Articular chondrocyte of knee joint (primary cell): ENCODE measurements around the gene GATD1. TPM values are rescaled to one million over a fixed set of nuclear protein-coding genes. Genes with fewer than 3 reads are reported as not detected.

Experiments used
- small RNA-seq: library from RNA; depleted of rRNA; stranded (forward); fragments of <200 nt; gene quantifications from one replicate; pipeline ENCODE3, GENCODE V24; 2012
- total RNA-seq: library from RNA; depleted of rRNA; stranded (reverse); fragments of >200 nt; gene quantifications from 2 replicates; pipeline ENCODE4 v1.2.3, GENCODE V29; 2012

Gene GATD1, protein sequence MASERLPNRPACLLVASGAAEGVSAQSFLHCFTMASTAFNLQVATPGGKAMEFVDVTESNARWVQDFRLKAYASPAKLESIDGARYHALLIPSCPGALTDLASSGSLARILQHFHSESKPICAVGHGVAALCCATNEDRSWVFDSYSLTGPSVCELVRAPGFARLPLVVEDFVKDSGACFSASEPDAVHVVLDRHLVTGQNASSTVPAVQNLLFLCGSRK
- total RNA-seq = 21.0 and 26.9 TPM in 2 replicates

DNA sequence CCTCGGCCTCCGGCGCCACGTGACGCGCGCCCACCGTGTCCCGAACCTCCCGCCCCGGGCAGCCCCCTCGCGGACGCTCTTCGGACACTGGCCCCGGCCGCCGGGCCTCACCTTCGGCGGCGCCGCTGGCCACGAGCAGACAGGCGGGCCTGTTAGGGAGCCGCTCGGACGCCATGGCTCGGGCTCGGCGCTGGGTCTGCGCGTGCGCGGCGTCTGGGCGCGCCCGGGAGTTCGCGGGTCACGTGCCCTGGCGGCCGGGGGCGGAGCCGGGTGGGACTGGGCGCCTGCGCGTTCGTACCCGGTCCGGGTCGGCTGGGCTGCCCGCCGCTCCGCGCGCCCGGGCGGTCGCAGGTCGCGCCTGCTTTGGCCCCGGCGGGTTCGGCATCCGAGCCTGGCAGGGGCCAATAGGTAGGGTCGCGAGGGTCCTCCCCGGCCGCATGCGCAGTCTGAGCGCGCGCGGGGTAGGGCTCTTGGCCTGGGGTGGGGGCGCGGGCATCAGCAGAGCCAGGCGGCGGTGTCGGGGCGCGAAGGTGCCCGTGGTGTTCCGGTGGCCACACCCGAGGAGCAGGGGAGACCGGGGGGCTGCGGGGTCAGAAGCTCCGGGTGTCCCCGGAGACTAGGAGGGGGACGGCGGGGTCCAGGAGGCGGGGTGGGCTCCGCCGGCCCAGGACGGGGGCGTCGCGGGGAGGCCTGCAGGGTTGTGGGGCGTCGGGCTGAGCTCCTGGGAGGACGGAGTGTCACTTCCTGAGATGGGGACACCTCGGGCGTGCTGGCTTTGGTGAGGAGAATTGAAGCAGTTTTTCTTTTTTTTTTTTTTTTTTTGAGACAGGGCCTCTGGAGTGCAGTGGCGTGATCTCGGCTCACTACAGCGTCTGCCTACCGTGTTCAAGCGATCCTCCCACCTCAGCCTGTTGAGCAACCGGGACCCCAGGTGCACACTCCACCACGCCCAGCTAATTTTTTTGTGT, at the start of gene GATD1:
TSS of gene GATD1 (minus strand) at position 200 of the 968 bp plus-strand sequence. CDS start at position 175, 25 bp downstream.

DNA sequence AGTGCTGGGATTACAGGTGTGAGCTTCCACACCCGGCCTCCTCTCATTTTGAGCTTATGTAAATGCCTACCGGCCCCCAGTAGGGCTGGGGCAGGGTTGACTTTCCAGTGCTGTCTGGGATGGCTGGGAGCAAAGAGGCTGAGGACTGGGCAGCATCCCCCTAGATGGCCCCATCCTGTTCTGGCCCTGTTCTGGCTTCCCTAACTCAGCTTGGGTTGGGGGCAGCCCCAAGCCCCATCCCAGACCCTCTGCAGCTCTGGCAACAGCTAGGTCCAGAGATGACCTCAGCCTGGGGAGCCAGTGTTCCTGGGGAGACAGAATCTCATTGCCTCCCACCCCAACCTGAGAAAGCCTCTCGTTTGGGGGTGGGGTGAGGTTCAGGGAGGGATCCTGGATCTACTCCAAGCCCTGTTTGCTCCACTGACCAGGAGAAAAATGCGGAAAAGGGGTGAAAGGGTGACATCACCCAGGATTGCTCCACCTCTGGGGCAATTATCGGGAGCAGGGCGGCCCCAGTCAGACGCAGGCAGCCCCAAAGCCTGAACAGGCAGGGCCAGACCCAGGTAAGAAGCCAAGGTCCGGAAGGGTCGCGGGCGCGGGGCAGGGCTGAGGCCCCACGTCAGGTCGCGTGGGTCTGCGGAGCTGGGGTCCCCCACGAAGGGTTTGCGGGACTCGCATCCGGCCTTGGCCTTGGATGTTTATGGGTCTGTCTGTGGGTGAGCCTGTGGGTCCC, 41.3 kb upstream of the GATD1 start, which contains the start of gene PNPLA2:
TSS of gene PNPLA2 (plus strand) at position 519 of the 733 bp plus-strand sequence. CDS start 805 bp downstream, outside the sequence.

DNA sequence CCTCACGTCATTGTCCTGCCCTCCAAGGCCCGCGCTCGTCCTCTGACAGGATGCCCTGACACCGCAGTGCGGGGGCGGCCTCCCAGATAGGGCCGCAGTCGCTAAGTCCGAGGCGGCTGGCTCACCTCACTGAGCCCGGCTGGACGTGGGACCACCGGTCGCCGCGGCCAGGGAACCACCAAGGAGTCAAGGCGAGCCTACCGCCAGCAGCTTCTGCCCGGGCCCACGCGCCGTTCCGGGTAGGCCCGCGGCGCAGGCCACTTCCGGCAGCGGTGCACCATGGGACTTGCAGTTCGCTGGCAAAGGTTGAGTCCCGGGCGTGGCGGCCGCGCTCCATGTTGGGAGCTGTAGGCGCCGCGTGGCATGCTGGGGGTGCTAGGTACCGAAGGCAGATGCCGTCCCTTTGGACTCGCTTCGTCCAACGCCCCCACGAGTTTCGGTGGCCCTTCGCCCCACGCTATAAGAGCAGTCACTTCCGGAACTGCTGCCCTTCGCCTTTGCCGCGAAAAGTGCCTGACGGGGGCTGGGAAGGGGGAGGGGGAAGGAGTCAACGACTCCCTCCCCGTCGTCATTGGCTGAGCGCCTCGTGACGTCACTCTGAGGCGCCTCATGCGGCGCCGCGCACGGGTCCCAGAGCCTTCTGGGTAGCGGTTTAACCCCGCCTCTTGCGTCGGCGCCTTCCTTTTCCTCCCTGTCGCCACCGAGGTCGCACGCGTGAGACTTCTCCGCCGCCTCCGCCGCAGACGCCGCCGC, 32.2 kb upstream of the GATD1 start, which contains the start of gene RPLP2:
TSS of gene RPLP2 (plus strand) at position 681 of the 753 bp plus-strand sequence. CDS start 268 bp downstream, outside the sequence.

DNA sequence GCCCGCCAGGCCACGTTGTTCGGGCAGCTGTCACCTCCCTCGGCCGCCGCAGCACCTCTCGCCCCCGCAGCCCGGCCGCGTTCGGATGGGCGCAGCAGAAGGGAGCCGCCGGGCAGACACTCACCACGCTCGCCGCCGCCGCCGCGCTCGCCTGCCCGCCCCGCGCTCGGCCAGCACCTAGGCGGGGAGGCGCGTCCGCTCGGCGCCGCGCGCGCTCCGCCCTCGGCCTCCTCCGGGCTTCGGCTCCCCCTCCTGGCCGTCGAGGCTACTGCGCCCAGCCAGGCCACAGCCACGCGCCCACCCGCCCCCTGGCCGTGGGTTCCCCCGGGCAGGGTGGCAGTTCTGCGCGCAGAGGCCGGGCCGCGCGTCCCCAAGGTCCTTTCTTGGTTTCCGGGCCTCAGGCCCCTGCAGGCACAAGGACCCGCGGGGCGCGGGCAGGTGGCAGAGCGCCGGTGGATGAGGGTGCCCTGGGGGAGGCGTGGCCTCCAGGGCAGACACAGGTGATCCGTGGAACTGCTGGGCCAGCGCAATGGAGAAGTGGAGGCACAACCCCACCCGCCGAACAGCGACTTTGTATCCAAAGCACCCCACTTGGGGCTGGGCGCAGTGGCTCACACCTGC, 20.9 kb upstream of the GATD1 start, which contains the start of gene SLC25A22:
TSS of gene SLC25A22 (minus strand) at position 189 of the 621 bp plus-strand sequence. CDS start 3,275 bp downstream, outside the sequence.

DNA sequence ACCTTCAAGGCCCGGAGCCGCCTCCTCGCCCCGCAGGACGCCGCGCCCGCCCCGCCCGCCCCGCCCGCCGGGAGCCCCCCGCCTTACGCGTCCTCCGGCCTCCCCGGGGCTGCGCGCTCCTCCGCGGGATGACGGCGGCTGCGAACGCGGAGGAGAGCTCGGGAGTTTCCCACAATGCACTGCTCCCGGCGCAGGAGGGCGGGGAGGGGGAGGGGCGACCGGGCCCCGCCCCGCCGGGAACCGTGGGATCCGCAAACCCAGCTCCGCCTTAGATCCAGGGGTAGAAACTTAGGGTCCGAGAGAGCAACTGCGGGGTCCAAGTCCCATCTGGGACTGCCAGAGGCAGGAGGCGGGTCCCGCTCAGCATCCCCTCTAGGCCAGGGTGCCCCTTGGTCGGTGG, 12.7 kb upstream of the GATD1 start, which contains the start of gene CEND1:
TSS of gene CEND1 (minus strand) at position 148 of the 400 bp plus-strand sequence. CDS start 1,514 bp downstream, outside the sequence.

DNA sequence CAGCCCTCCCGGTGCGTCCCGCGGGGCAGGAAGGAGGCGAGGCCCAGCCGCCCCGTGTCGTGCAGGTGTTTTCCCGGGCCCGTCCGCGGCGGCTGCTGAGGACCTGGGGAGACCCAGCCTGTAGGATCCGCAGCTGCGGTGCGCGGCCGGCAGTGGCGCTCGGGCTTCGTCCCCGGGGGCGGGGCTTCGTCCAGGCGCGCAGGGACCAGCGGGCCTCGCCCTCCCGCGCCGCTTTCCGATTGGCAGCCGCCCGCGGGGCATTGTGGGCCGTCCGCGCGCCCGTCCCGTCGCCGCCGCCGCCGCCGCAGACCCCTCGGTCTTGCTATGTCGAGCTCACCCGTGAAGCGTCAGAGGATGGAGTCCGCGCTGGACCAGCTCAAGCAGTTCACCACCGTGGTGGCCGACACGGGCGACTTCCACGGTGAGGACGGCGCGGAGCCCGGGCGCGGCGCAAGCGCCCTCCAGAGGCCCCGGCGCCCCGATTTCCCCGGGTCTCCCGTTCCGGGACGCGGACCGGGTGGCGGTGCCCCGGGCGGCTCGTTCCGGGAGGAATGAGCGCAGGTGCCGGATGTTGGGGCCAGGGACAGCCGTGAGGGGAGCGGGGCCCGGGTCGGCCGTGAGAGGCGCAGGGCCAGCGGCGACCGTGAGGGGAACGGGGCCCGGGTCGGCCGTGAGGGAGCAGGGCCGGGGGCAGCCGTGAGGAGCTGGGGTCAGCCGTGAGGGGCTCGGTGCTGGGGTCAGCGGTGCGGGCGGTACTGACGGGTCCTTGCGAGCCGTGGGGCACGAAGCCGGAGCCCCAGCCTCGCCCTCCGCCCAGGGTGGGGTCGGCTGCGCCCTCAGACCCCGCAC, 29.9 kb downstream of the GATD1 start, which contains the start of gene TALDO1:
TSS of gene TALDO1 (plus strand) at position 307 of the 849 bp plus-strand sequence. CDS start at position 325, 18 bp downstream.

Small RNA genes within 50 kb of the gene (small RNA-seq; reads per million reads assigned to genes)
- gene SNORA52 = not detected

Other genes with a start within 250 kb of the GATD1 start
- gene HRAS, start 241.9 kb downstream of the GATD1 start, total RNA-seq = 27.3 and 34.6 TPM in 2 replicates
- 0.54 and 0.91 TPM in 2 replicates for gene LRRC56, start 240.0 kb downstream of the GATD1 start, total RNA-seq
- 0.26 and 0.32 TPM in 2 replicates for gene LMNTD2, start 216.7 kb downstream of the GATD1 start, total RNA-seq
- 2.2 and 7.2 TPM in 2 replicates for gene RASSF7, start 216.5 kb downstream of the GATD1 start, total RNA-seq
- 20.2 and 20.4 TPM in 2 replicates for gene PHRF1, start 201.0 kb downstream of the GATD1 start, total RNA-seq
- gene IRF7, start 161.5 kb downstream of the GATD1 start, total RNA-seq = 9.0 and 9.1 TPM in 2 replicates
- gene CDHR5, start 152.5 kb downstream of the GATD1 start, total RNA-seq = not detected in 2 replicates
- not detected in 2 replicates for gene SCT, start 150.3 kb downstream of the GATD1 start, total RNA-seq
- gene DRD4, start 140.2 kb downstream of the GATD1 start, total RNA-seq = not detected in 2 replicates
- 24.9 and 29.7 TPM in 2 replicates for gene DEAF1, start 82.3 kb downstream of the GATD1 start, total RNA-seq
- gene TMEM80, start 81.7 kb downstream of the GATD1 start, total RNA-seq = 11.1 and 15.0 TPM in 2 replicates
- gene EPS8L2, start 71.3 kb downstream of the GATD1 start, total RNA-seq = 26.9 and 28.9 TPM in 2 replicates
- 223 and 244 TPM in 2 replicates for gene TALDO1, start 30.0 kb downstream of the GATD1 start, total RNA-seq
- gene CEND1, start 12.6 kb upstream of the GATD1 start, total RNA-seq = 0.26 and 0.32 TPM in 2 replicates
- 8.8 and 11.1 TPM in 2 replicates for gene SLC25A22, start 20.8 kb upstream of the GATD1 start, total RNA-seq
- gene PIDD1, start 27.7 kb upstream of the GATD1 start, total RNA-seq = 4.0 and 4.4 TPM in 2 replicates
- 175 and 207 TPM in 2 replicates for gene RPLP2, start 32.5 kb upstream of the GATD1 start, total RNA-seq
- 30.6 and 44.2 TPM in 2 replicates for gene PNPLA2, start 41.4 kb upstream of the GATD1 start, total RNA-seq
- 1.6 and 2.6 TPM in 2 replicates for gene CRACR2B, start 50.4 kb upstream of the GATD1 start, total RNA-seq
- gene CD151, start 55.5 kb upstream of the GATD1 start, total RNA-seq = 463 and 552 TPM in 2 replicates
- gene POLR2L, start 65.0 kb upstream of the GATD1 start, total RNA-seq = 76.4 and 102 TPM in 2 replicates
- gene TSPAN4, start 65.4 kb upstream of the GATD1 start, total RNA-seq = 192 and 199 TPM in 2 replicates
- 38.0 and 48.3 TPM in 2 replicates for gene CHID1, start 133.3 kb upstream of the GATD1 start, total RNA-seq
- gene AP2A2, start 148.4 kb upstream of the GATD1 start, total RNA-seq = 36.5 and 39.1 TPM in 2 replicates